Duodenal mucosa (tissue), 2 donors: ENCODE results near the gene CGB7.
"Not testable (repeated sequence)": the region's sequence is repeated elsewhere in the genome, so short reads cannot be mapped to it uniquely, and the experiment has no call there.

Experiments
- H3K27ac ChIP-seq: one replicate; pipeline ENCODE4 v1.7.0; 2013; ENCODE audit warnings: low read depth, low read length
- H3K27me3 ChIP-seq, 2 donors: one replicate each; pipeline ENCODE4 v1.7.0; 2013; ENCODE audit warnings: low read length in 2 of 2, control low read depth in 1 of 2; ENCODE audit not compliant: insufficient read depth in 2 of 2, control insufficient read depth in 1 of 2
- H3K36me3 ChIP-seq, 2 donors: one replicate each; pipeline ENCODE4 v1.7.0; 2013; ENCODE audit warnings: low read length in 2 of 2, control low read depth in 1 of 2; ENCODE audit not compliant: insufficient read depth in 2 of 2, control insufficient read depth in 1 of 2
- H3K4me1 ChIP-seq, 2 donors: one replicate each; pipeline ENCODE4 v1.7.0; 2013; ENCODE audit warnings: low read length in 2 of 2, control low read depth in 1 of 2; ENCODE audit not compliant: insufficient read depth in 2 of 2, control insufficient read depth in 1 of 2
- H3K4me3 ChIP-seq, 2 donors: one replicate each; pipeline ENCODE4 v1.7.0; 2013; ENCODE audit warnings: low read length in 2 of 2, low read depth in 1 of 2
- H3K9ac ChIP-seq, 2 donors: one replicate each; pipeline ENCODE4 v1.7.0; 2013; ENCODE audit warnings: low read length in 2 of 2, low read depth in 1 of 2
- H3K9me3 ChIP-seq, 2 donors: one replicate each; pipeline ENCODE4 v1.7.0; 2013; ENCODE audit warnings: low read length in 2 of 2, control low read depth in 1 of 2; ENCODE audit not compliant: control insufficient read depth in 1 of 2

CGB7 gene

GRCh38 chr19:49025088-49025487 is 32.5 kb downstream of the CGB7 start:
- not testable (repeated sequence) for H3K9ac ChIP-seq, H3K4me1 ChIP-seq, H3K36me3 ChIP-seq, H3K9me3 ChIP-seq, H3K27ac ChIP-seq, H3K4me3 ChIP-seq
- H3K27me3 ChIP-seq = peaks cover 9 to 12% of the 10 kb centered on the region in 2 donors

- not testable (repeated sequence) for H3K4me1 ChIP-seq, H3K27ac ChIP-seq, H3K9me3 ChIP-seq, H3K4me3 ChIP-seq, H3K9ac ChIP-seq, H3K36me3 ChIP-seq
- peaks cover 13% of the 10 kb centered on the region in 2 donors for H3K27me3 ChIP-seq
Measured at GRCh38 chr19:49024233-49024632, 33.3 kb downstream of the CGB7 start, which contains the start of gene CGB3. Gene CGB3 (minus strand): TSS chr19:49024333. CDS start chr19:49023971, 362 bp downstream.

- H3K4me3 ChIP-seq = no peak overlapping the region
- no peak overlapping the region for H3K9ac ChIP-seq
- no peak overlapping the region for H3K27ac ChIP-seq
- peaks cover 12 to 13% of the 10 kb centered on the region in 2 donors for H3K4me1 ChIP-seq
- no peaks in the 10 kb centered on the region for H3K36me3 ChIP-seq
- no peaks in the 10 kb centered on the region for H3K9me3 ChIP-seq
- peaks cover 13 to 16% of the 10 kb centered on the region in 2 donors for H3K27me3 ChIP-seq
Measured at GRCh38 chr19:49022116-49022515, 35.4 kb downstream of the CGB7 start.

- H3K27ac ChIP-seq = no peak overlapping the region
- H3K4me3 ChIP-seq = no peak overlapping the region
- H3K9me3 ChIP-seq = no peaks in the 10 kb centered on the region
- peaks cover 12 to 13% of the 10 kb centered on the region in 2 donors for H3K4me1 ChIP-seq
- no peak overlapping the region for H3K9ac ChIP-seq
- peaks cover 13 to 16% of the 10 kb centered on the region in 2 donors for H3K27me3 ChIP-seq
- peaks cover 0 to 1% of the 10 kb centered on the region in 2 donors for H3K36me3 ChIP-seq
Measured at GRCh38 chr19:49020931-49021895, 36.3 kb downstream of the CGB7 start.

- Histone ChIP-seq H3K36me3 (peaks cover 0 to 5% of the 10 kb centered on the region in 2 donors), H3K27ac (no peak overlapping the region), H3K9me3 (no peaks in the 10 kb centered on the region), H3K9ac (no peak overlapping the region), H3K4me1 (peaks cover 12 to 13% of the 10 kb centered on the region in 2 donors), H3K27me3 (peaks cover 13 to 16% of the 10 kb centered on the region in 2 donors), H3K4me3 (no peak overlapping the region)
Measured at GRCh38 chr19:49020342-49020741, 37.2 kb downstream of the CGB7 start.

- no peak overlapping the region for H3K9ac ChIP-seq
- peaks cover 13 to 16% of the 10 kb centered on the region in 2 donors for H3K27me3 ChIP-seq
- H3K36me3 ChIP-seq = peaks cover 0 to 15% of the 10 kb centered on the region in 2 donors
- peaks cover 12 to 13% of the 10 kb centered on the region in 2 donors for H3K4me1 ChIP-seq
- no peak overlapping the region for H3K27ac ChIP-seq
- H3K9me3 ChIP-seq = no peaks in the 10 kb centered on the region
- peak overlapping the region; percentile 52 to 55 for H3K4me3 ChIP-seq
Measured at GRCh38 chr19:49019242-49019932, 38.2 kb downstream of the CGB7 start.

- not testable (repeated sequence) for H3K27ac ChIP-seq, H3K9me3 ChIP-seq
- H3K9ac ChIP-seq = peak overlapping the region; percentile 12 to 57
- peaks cover 12 to 13% of the 10 kb centered on the region in 2 donors for H3K4me1 ChIP-seq
- peaks cover 0 to 21% of the 10 kb centered on the region in 2 donors for H3K36me3 ChIP-seq
- H3K4me3 ChIP-seq = peak overlapping the region; percentile 52 to 55
- peaks cover 13 to 16% of the 10 kb centered on the region in 2 donors for H3K27me3 ChIP-seq
Measured at GRCh38 chr19:49018388-49019241, 38.9 kb downstream of the CGB7 start.

GRCh38 chr19:49017666-49018351 is 39.7 kb downstream of the CGB7 start:
- Histone ChIP-seq H3K27me3 (peaks cover 13 to 16% of the 10 kb centered on the region in 2 donors), H3K27ac (no peak overlapping the region), H3K4me1 (peaks cover 12 to 13% of the 10 kb centered on the region in 2 donors), H3K9me3 (no peaks in the 10 kb centered on the region), H3K9ac (peak overlapping the region; percentile 12 to 57), H3K4me3 (peak overlapping the region; percentile 52 to 55), H3K36me3 (peaks cover 0 to 23% of the 10 kb centered on the region in 2 donors)

- peak within 1 kb of the TSS; percentile 12 to 57 for H3K9ac ChIP-seq
- H3K4me3 ChIP-seq = peak within 1 kb of the TSS; percentile 52 to 55
- H3K4me1 ChIP-seq = peaks cover 12 to 13% of the 10 kb centered on the region in 2 donors
- H3K36me3 ChIP-seq = peaks cover under 1 to 29% of the 10 kb centered on the region in 2 donors
- H3K27ac ChIP-seq = no peak within 1 kb of the TSS
- no peaks in the 10 kb centered on the region for H3K9me3 ChIP-seq
- peaks cover 13 to 16% of the 10 kb centered on the region in 2 donors for H3K27me3 ChIP-seq
Measured at GRCh38 chr19:49017041-49017665, 40.4 kb downstream of the CGB7 start, which contains the start of gene LHB. Gene LHB (minus strand): TSS chr19:49017091. CDS start chr19:49017081, 10 bp downstream.
